ENCODE data around the gene POMGNT1. TPM values are rescaled to one million over a fixed set of nuclear protein-coding genes. Genes with fewer than 3 reads are reported as not detected.
A peak's percentile ranks its signal among the peaks of the same experiment; 100 is the strongest.
"Not testable (repeated sequence)": the region's sequence is repeated elsewhere in the genome, so short reads cannot be mapped to it uniquely, and the experiment has no call there.

The POMGNT1 gene
- 10 to 100 TPM; 57.4 to 99.2 (median 71.4) TPM for polyA plus RNA-seq (ENCODE audit: insufficient read length in 4 of 4)

- DNase-seq (ENCODE audit: low read depth in 4 of 4, low spot score in 3 of 4), result no peak
Measured at GRCh38 chr1:46197964-46198811, at the start of gene POMGNT1. TSS of gene POMGNT1 (minus strand) at chr1:46198434. CDS start at chr1:46197821, 613 bp downstream.

GRCh38 chr1:46247436-46248121 is 49.3 kb upstream of the POMGNT1 start, which contains the start of gene RAD54L:
TSS of gene RAD54L (plus strand) at chr1:46247763. CDS start at chr1:46248406, 643 bp downstream.
- DNase-seq (ENCODE audit: low read depth in 4 of 4, low spot score in 3 of 4), result peak; percentile 85 to 98 (median 95)

- peak in 2 of 4 donors; percentile 24 to 55 for DNase-seq (ENCODE audit: low read depth in 4 of 4, low spot score in 3 of 4)
Measured at GRCh38 chr1:46246548-46247435, 48.6 kb upstream of the POMGNT1 start.

- not testable (repeated sequence) for DNase-seq (ENCODE audit: low read depth in 4 of 4, low spot score in 3 of 4)
Measured at GRCh38 chr1:46246136-46246535, 47.9 kb upstream of the POMGNT1 start.

- DNase-seq (ENCODE audit: low read depth in 4 of 4, low spot score in 3 of 4), result no peak
Measured at GRCh38 chr1:46244656-46245371, 46.6 kb upstream of the POMGNT1 start.

GRCh38 chr1:46243831-46244230 is 45.6 kb upstream of the POMGNT1 start:
- not testable (repeated sequence) for DNase-seq (ENCODE audit: low read depth in 4 of 4, low spot score in 3 of 4)

- no peak for DNase-seq (ENCODE audit: low read depth in 4 of 4, low spot score in 3 of 4)
Measured at GRCh38 chr1:46242918-46243317, 44.7 kb upstream of the POMGNT1 start.

- not testable (repeated sequence) for DNase-seq (ENCODE audit: low read depth in 4 of 4, low spot score in 3 of 4)
Measured at GRCh38 chr1:46241733-46242132, 43.5 kb upstream of the POMGNT1 start.

GRCh38 chr1:46238865-46239264 is 40.6 kb upstream of the POMGNT1 start:
- DNase-seq (ENCODE audit: low read depth in 4 of 4, low spot score in 3 of 4), result not testable (repeated sequence)

GRCh38 chr1:46236882-46237281 is 38.6 kb upstream of the POMGNT1 start:
- no peak for DNase-seq (ENCODE audit: low read depth in 4 of 4, low spot score in 3 of 4)

GRCh38 chr1:46231231-46231630 is 33.0 kb upstream of the POMGNT1 start:
- DNase-seq (ENCODE audit: low read depth in 4 of 4, low spot score in 3 of 4), result not testable (repeated sequence)

GRCh38 chr1:46224966-46225365 is 26.7 kb upstream of the POMGNT1 start:
- no peak for DNase-seq (ENCODE audit: low read depth in 4 of 4, low spot score in 3 of 4)

- DNase-seq (ENCODE audit: low read depth in 4 of 4, low spot score in 3 of 4), result peak in 1 of 4 donors; percentile 63
Measured at GRCh38 chr1:46223472-46223943, 25.3 kb upstream of the POMGNT1 start.

- not testable (repeated sequence) for DNase-seq (ENCODE audit: low read depth in 4 of 4, low spot score in 3 of 4)
Measured at GRCh38 chr1:46223055-46223454, 24.8 kb upstream of the POMGNT1 start.

- no peak for DNase-seq (ENCODE audit: low read depth in 4 of 4, low spot score in 3 of 4)
Measured at GRCh38 chr1:46221749-46222148, 23.5 kb upstream of the POMGNT1 start.

- no peak for DNase-seq (ENCODE audit: low read depth in 4 of 4, low spot score in 3 of 4)
Measured at GRCh38 chr1:46220808-46221207, 22.6 kb upstream of the POMGNT1 start.

GRCh38 chr1:46219551-46220520 is 21.6 kb upstream of the POMGNT1 start:
- DNase-seq (ENCODE audit: low read depth in 4 of 4, low spot score in 3 of 4), result no peak

GRCh38 chr1:46218443-46218842 is 20.2 kb upstream of the POMGNT1 start:
- no peak for DNase-seq (ENCODE audit: low read depth in 4 of 4, low spot score in 3 of 4)

- DNase-seq (ENCODE audit: low read depth in 4 of 4, low spot score in 3 of 4), result no peak
Measured at GRCh38 chr1:46215504-46215903, 17.3 kb upstream of the POMGNT1 start.
